Smooth muscle cell (in vitro differentiated cells): Measurements from ENCODE around the gene PLD5. TPM values are rescaled to one million over a fixed set of nuclear protein-coding genes. Genes with fewer than 3 reads are reported as not detected.
"Not testable (repeated sequence)": the region's sequence is repeated elsewhere in the genome, so short reads cannot be mapped to it uniquely, and the experiment has no call there.

Experiments
- DNase-seq: peaks from one replicate; lab custom pipeline; 2025; ENCODE audit not compliant: unreplicated experiment; lab: John Stamatoyannopoulos, UW
- H2AFZ ChIP-seq: fragments of 200-600 bp; sonication (generic); 2 replicates; pipeline ENCODE4 v1.6.0; 2016; ENCODE audit warnings: antibody characterized with exemption, low read depth, mild to moderate bottlenecking
- H3F3A ChIP-seq: fragments of 200-600 bp; sonication (generic); 2 replicates; pipeline ENCODE4 v1.6.0; 2017; ENCODE audit warnings: antibody characterized with exemption, low read depth
- H3K27ac ChIP-seq: fragments of 200-600 bp; sonication (generic); 2 replicates; pipeline ENCODE4 v1.5.1; 2016; ENCODE audit warnings: low read depth, mild to moderate bottlenecking
- H3K27me3 ChIP-seq: fragments of 200-600 bp; sonication (generic); 2 replicates; pipeline ENCODE4 v1.6.1; 2016; ENCODE audit warnings: low read depth, mild to moderate bottlenecking
- H3K36me3 ChIP-seq: fragments of 200-600 bp; sonication (generic); 2 replicates; pipeline ENCODE4 v1.5.1; 2016; ENCODE audit warnings: low read depth
- H3K4me1 ChIP-seq: fragments of 200-600 bp; sonication (generic); 2 replicates; pipeline ENCODE4 v1.5.1; 2016; ENCODE audit warnings: low read depth
- H3K4me2 ChIP-seq: fragments of 200-600 bp; sonication (generic); 2 replicates; pipeline ENCODE4 v1.6.0; 2016; ENCODE audit warnings: mild to moderate bottlenecking
- H3K4me3 ChIP-seq: fragments of 200-600 bp; sonication (generic); 2 replicates; pipeline ENCODE4 v1.5.1; 2016; ENCODE audit warnings: mild to moderate bottlenecking
- H3K79me2 ChIP-seq: fragments of 200-600 bp; sonication (generic); 2 replicates; pipeline ENCODE4 v1.6.0; 2016; ENCODE audit warnings: low read depth, mild to moderate bottlenecking
- H3K9ac ChIP-seq: fragments of 200-600 bp; sonication (generic); 2 replicates; pipeline ENCODE4 v1.6.0; 2016; ENCODE audit warnings: low read depth
- H3K9me3 ChIP-seq: fragments of 200-600 bp; sonication (generic); replicated peaks from 2 replicates; pipeline ENCODE4 v1.5.1; 2016; ENCODE audit warnings: low read depth
- H4K20me1 ChIP-seq: fragments of 200-600 bp; sonication (generic); 2 replicates; pipeline ENCODE4 v1.6.0; 2016; ENCODE audit warnings: low read depth
- WGBS: methylation state at CpG from one replicate; pipeline ENCODE4 v1.1.7; 2016; ENCODE audit warnings: low lambda C conversion rate; 5-methylcytosine and 5-hydroxymethylcytosine counted together
- polyA plus RNA-seq: library from polyadenylated mRNA; unstranded; fragments of >200 nt; fragmentation: Nextera tagmentation; extraction: Ambion mirVana; gene quantifications from 2 replicates; pipeline ENCODE4 v1.2.1, GENCODE V29; 2016
- total RNA-seq: library from RNA; depleted of rRNA; stranded (reverse); fragments of >200 nt; gene quantifications from 2 replicates; pipeline ENCODE4 v1.2.3, GENCODE V29; 2014
- TF ChIP-seq, protein P1 (sequence below): fragments of 200-600 bp; sonication (generic); IDR thresholded peaks from 2 replicates; pipeline ENCODE4 v1.5.1; 2017; ENCODE audit warnings: borderline replicate concordance, mild to moderate bottlenecking, antibody characterized with exemption; ENCODE audit not compliant: insufficient read depth, poor library complexity, severe bottlenecking

The PLD5 gene
- total and polyA plus RNA-seq, 2 experiments from 2014 or later = 0.25 to 0.27 TPM

GRCh38 chr1:242211254-242212022, 313.1 kb downstream of the PLD5 start:
- no peaks in the 10 kb centered on the region for H3K9me3 ChIP-seq
- H3F3A ChIP-seq = no peaks in the 10 kb centered on the region
- peaks cover 26% of the 10 kb centered on the region for H3K4me1 ChIP-seq
- H3K4me2 ChIP-seq = no peak overlapping the region
- H3K79me2 ChIP-seq = no peaks in the 10 kb centered on the region
- no peaks in the 10 kb centered on the region for H4K20me1 ChIP-seq
- H3K9ac ChIP-seq = no peak overlapping the region
- DNase-seq = no peak
- no peaks in the 10 kb centered on the region for H3K36me3 ChIP-seq
- H3K27ac ChIP-seq = no peak overlapping the region
- WGBS = 48% methylated on average over 11 of the region's 11 CpGs
- H2AFZ ChIP-seq = no peak overlapping the region
- TF ChIP-seq, protein P1, sequence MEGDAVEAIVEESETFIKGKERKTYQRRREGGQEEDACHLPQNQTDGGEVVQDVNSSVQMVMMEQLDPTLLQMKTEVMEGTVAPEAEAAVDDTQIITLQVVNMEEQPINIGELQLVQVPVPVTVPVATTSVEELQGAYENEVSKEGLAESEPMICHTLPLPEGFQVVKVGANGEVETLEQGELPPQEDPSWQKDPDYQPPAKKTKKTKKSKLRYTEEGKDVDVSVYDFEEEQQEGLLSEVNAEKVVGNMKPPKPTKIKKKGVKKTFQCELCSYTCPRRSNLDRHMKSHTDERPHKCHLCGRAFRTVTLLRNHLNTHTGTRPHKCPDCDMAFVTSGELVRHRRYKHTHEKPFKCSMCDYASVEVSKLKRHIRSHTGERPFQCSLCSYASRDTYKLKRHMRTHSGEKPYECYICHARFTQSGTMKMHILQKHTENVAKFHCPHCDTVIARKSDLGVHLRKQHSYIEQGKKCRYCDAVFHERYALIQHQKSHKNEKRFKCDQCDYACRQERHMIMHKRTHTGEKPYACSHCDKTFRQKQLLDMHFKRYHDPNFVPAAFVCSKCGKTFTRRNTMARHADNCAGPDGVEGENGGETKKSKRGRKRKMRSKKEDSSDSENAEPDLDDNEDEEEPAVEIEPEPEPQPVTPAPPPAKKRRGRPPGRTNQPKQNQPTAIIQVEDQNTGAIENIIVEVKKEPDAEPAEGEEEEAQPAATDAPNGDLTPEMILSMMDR = no peak
- no peak overlapping the region for H3K4me3 ChIP-seq
- H3K27me3 ChIP-seq = no peaks in the 10 kb centered on the region

- not testable (repeated sequence) for H3K27me3 ChIP-seq, H3K27ac ChIP-seq, DNase-seq, H3K36me3 ChIP-seq, H3K79me2 ChIP-seq, H3K9ac ChIP-seq, H2AFZ ChIP-seq, H4K20me1 ChIP-seq, H3K4me2 ChIP-seq, H3K9me3 ChIP-seq, H3K4me3 ChIP-seq, H3F3A ChIP-seq
- 48% methylated on average over 7 of the region's 7 CpGs for WGBS
- H3K4me1 ChIP-seq = peaks cover 26% of the 10 kb centered on the region
Observed at GRCh38 chr1:242210316-242210715, 314.2 kb downstream of the PLD5 start.

GRCh38 chr1:242209063-242209462, 315.4 kb downstream of the PLD5 start:
- Histone ChIP-seq H3K27me3 (no peaks in the 10 kb centered on the region), H2AFZ (no peak overlapping the region), H3K9ac (no peak overlapping the region), H3K36me3 (no peaks in the 10 kb centered on the region), H3K4me2 (no peak overlapping the region), H3K4me3 (no peak overlapping the region), H3K4me1 (peaks cover 26% of the 10 kb centered on the region), H3K9me3 (no peaks in the 10 kb centered on the region), H3F3A (no peaks in the 10 kb centered on the region), H4K20me1 (no peaks in the 10 kb centered on the region), H3K79me2 (no peaks in the 10 kb centered on the region), H3K27ac (no peak overlapping the region)
- TF ChIP-seq, protein P1 = no peak
- WGBS = 82% methylated on average over 11 of the region's 11 CpGs
- no peak for DNase-seq

GRCh38 chr1:242208021-242208420, 316.5 kb downstream of the PLD5 start:
- Histone ChIP-seq H3F3A (no peaks in the 10 kb centered on the region), H3K4me1 (peaks cover 26% of the 10 kb centered on the region), H3K36me3 (no peaks in the 10 kb centered on the region), H3K27ac (no peak overlapping the region), H3K9me3 (no peaks in the 10 kb centered on the region), H3K4me2 (no peak overlapping the region), H3K27me3 (no peaks in the 10 kb centered on the region), H3K4me3 (no peak overlapping the region), H3K9ac (no peak overlapping the region), H3K79me2 (no peaks in the 10 kb centered on the region), H4K20me1 (no peaks in the 10 kb centered on the region), H2AFZ (no peak overlapping the region)
- TF ChIP-seq, protein P1 = no peak
- WGBS = 81% methylated on average over 2 of the region's 2 CpGs
- no peak for DNase-seq
